NCI-H1105 (cell line): ENCODE measurements around the gene LRRC63.
A peak's percentile ranks its signal among the peaks of the same experiment; 100 is the strongest.
"Not testable (repeated sequence)": the region's sequence is repeated elsewhere in the genome, so short reads cannot be mapped to it uniquely, and the experiment has no call there.

Experiments used
- DNase-seq: peaks from one replicate; lab custom pipeline; 2025; lab: John Stamatoyannopoulos, UW

Gene LRRC63

DNA sequence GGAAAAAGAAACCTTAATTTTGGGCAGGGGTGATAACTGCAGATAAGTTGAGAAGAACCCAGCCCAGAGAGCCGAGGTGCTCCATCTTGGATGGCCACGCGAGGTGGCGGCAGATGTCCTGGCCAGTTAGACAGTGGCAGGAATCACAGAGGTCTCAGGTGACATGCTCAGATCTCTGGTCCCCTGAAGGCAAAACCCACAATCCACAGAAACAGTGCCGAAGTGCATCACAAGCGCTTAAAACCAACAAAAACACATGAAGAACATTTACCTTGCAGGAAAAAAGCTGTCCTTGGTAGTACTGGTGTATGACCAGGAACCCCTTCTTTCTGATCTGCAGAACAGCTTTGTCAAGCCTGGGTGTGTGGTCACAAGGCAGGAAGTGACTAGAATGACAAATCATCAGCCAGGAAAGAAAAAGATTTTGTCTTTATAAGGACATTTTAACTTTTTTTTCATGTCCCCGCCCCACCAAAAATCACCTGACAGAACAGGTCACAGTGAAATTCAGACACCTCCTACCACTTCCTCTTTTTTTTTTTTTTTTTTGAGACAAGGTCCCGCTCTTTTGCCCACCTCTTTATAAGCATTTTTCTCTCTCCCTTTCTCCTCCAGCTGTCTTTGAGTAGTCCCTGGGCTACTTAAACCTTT, 29.8 kb upstream of the LRRC63 start, which contains the start of gene LCP1:
Gene LCP1 (minus strand): TSS at position 338 of the 651 bp plus-strand sequence. CDS start 22,515 bp downstream, outside the sequence.
- no peak for DNase-seq

GRCh38 chr13:46182491-46182877, 29.2 kb upstream of the LRRC63 start:
- no peak for DNase-seq

DNA sequence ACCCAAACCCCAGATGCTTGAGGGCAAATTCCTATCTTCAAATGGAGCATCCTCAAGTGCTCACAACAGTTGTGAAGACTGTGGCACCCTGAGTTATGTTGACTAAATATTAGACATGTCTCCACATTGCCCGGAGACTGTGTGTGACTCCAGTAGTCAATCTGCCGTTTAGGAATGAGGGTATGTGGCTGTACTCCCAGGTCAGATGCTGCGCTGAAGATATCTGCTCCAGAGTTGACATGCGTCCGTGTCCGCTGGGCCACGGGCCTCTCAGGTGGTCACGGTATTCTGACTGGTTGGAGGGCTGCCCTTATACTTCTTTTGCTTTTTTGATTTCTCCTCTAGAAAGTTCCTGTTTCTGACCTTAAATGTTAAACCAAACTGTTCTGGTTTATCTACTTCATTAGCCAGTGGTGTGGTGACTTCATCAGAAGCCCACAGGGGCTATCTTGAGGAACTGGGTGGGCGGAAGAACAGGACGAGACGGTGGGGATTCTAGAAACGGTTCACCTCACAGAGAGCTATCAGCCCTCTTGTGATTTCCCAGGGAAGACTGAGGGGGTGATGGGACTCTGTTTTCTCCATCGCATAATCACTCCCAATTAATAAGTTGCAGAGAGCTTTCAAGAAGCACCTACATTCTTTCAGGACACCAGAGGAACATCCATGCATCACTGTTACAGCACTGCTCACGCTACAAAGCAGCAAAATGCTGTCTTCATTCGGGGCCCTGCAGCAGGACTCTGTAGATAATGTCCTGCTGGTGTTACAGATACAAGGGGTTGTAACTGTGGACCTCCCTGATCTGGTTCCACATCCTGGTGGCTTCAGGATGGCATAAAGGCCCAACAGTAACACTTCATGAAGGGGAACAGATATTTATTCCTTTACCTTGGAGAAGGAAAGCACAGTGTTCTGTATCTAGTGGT, 28.4 kb upstream of the LRRC63 start:
- no peak for DNase-seq

GRCh38 chr13:46184277-46184699, 27.4 kb upstream of the LRRC63 start:
- DNase-seq, result no peak

GRCh38 chr13:46185634-46186033, 26.1 kb upstream of the LRRC63 start:
- DNase-seq, result no peak

DNA sequence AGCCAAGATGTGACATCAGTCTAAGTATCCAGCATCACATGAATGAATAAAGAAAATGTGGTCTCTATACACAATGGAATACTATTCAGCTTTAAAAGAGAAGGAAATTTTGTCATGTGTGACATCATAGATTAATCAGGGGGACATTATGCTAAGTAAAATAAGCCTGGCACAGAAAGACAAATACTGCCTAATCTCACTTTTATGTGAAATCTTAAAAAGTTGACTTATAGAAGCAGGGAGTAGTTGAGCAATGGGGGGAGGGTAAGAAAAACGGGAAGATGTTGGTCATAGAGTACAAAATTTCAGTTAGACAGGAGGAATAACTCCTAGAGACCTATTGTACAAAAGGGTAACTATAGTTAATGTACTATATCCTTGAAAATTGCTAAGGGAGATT, 19.3 kb upstream of the LRRC63 start:
- DNase-seq, result no peak

- no peak for DNase-seq
Observed at GRCh38 chr13:46195016-46195415, 16.7 kb upstream of the LRRC63 start.

- no peak for DNase-seq
Observed at GRCh38 chr13:46197299-46198048, 14.3 kb upstream of the LRRC63 start.

- no peak for DNase-seq
Observed at GRCh38 chr13:46198696-46199193, 13.0 kb upstream of the LRRC63 start.

DNA sequence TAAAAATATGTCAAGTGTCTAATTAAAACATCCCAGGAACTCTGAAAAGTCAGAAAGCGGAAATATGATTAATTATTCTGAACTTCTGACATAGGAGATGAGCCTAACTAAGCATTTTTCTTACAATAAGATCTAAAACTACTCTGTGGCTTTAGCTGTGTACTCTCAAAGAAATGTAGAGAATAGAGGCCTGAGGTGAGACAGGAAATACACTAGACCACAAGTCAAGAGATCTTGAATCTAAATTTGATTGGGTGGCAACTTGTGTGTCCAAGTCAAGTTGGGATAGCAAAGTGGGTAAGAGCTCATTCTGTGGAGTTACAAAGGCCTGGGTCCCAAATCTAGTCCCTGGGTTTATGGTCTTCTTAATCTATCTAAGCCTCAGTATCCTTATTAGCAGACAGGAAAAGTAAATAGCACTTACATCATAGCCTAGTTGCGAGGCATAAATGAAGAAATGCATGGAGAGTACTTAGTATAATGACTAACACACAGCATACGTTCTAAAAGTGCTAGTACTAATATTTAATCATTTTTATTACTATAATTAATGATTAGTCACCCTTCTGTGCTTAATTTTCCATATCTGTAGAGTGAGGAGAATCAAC, 9.4 kb upstream of the LRRC63 start:
- no peak for DNase-seq

- no peak for DNase-seq
Observed at GRCh38 chr13:46202966-46203365, 8.8 kb upstream of the LRRC63 start.

- DNase-seq, result no peak
Observed at GRCh38 chr13:46206143-46206542, 5.6 kb upstream of the LRRC63 start.

DNA sequence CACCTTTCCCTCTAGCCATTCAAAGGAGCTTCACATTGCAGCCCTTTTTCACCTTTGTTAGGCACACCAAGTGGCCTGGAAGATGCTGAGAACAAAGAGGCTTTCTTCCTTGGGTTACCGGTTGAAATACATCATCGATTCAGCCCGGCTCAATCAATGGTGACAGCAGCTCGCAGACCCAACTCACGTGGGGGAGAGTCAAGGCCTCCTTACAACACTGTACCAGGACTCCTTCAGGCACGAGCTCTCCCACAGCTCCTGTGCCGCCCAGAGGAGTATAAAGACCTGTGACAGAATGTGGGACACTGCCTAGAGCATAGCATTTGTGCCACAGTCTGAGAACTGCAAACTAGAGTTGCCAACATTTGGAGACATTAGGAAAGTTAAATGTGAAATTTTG, 3.9 kb upstream of the LRRC63 start:
- no peak for DNase-seq

- no peak for DNase-seq
Observed at GRCh38 chr13:46210362-46211083, 1.2 kb upstream of the LRRC63 start.

GRCh38 chr13:46211116-46211482, 629 bp upstream of the LRRC63 start:
- DNase-seq, result peak; percentile 10

DNA sequence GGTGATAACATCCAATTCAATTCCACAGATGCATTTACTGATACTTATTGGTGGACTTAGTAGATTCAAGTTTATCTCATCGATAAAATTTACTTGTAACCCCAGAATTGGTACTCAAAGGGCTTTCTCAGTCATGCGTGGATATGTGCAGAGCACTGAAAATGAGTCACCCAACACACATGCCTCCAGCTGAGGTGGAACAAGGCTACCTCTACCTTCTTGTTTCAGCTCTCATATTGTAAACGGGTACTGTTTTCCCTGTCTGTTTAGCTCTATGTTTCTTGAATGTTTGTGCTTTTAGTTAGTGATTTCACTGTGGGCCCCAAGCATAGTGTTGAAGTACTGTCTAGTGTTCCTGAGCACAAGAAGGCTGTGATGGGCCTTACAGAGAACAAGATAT, 1.5 kb downstream of the LRRC63 start:
- DNase-seq, result no peak

GRCh38 chr13:46214741-46215140, 3.0 kb downstream of the LRRC63 start:
- not testable (repeated sequence) for DNase-seq

DNA sequence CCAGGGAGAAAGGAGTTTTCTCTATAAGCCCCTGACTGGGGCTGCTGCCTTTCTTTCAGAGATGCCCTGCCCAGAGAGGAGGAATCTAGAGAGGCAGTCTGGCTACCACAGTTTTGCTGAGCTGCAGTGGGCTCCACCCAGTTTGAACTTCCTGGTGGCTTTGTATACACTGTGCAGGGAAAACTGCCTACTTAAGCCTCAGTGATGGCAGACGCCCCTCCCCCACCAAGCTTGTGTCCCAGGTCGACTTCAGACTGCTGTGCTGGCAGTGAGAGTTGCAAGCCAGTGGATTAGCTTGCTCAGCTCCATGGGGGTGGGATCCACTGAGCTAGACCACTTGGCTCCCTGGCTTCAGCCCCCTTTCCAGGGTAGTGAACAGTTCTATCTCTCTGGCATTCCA, 8.5 kb downstream of the LRRC63 start:
- DNase-seq, result not testable (repeated sequence)

DNA sequence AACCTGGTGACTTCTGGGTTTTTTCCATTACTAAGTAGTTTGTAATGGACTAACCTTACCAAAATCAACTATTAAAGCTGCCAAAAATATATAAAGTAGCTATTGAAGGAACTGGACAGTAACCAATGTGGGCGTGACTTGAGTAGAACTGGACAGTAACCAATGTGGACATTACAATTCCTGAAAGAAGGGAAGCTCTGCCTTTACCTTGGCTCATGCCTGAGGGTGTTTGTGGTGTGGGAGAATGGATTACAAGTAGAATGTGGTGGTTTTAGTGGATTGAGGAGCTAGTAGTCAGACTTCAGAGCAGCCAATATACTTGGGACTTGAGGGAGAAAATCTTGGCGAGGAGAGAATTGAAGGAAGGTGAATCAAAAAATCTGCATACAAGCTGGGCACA, 17.5 kb downstream of the LRRC63 start:
- DNase-seq, result no peak

DNA sequence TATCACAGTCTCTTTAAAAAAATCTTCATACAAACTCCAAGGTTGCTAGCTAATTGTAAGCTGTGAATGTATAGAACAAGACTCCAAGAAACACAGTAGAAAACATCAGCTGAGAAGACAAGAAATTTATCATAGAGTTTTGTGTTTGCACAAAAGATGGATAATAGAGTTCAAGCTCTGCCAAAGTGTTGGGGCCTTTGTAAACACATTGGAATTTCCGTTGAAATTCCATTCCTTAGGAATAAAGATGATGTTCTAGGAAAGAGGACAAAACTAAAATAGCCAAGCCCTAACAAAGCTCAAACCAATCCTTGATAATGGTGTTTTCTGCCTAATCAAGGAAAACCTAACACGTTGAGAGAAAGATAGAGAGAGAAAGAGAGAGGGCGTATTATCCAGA, 20.6 kb downstream of the LRRC63 start:
- DNase-seq, result no peak

DNA sequence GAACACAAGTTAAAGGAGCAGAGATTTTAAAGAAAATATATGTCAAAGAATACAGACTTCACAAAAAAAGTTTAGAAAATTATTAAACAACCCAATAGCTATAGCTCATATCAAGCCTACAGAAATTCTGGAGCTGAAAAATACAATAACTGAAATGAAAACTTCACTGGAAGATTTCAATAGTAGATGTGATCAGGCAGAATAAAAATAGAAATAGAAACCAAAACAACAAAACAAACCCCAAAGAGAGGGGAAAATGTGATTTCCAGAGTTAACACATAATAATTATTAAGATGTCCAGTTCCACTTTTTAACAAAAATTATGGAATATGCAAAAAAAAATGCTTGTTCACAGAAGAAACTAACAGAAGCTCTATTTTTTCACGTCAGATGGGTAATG, 23.6 kb downstream of the LRRC63 start:
- no peak for DNase-seq
